HCT116 (cell line): Measurements from ENCODE around the gene ZMAT3. TPM values are rescaled to one million over a fixed set of nuclear protein-coding genes. Genes with fewer than 3 reads are reported as not detected.
"Not testable (repeated sequence)": the region's sequence is repeated elsewhere in the genome, so short reads cannot be mapped to it uniquely, and the experiment has no call there.

Source experiments
- ATAC-seq: fragments of 200-7000 bp; cut with Tn5 transposase; 2 replicates; pipeline ENCODE4 v1.9.1; 2020; ENCODE audit warnings: mild to moderate bottlenecking, moderate library complexity
- BruUV-seq: library from RNA; stranded (reverse); fragments of 400-500 nt; replicated peaks from 2 replicates; lab custom pipeline; 2021; lab: Mats Ljungman, UMichigan
- CTCF ChIA-PET: fragments of 300-600 bp; sonication (Branson Sonifier 250); formaldehyde crosslinking; loops from one replicate; lab custom pipeline; 2021; ENCODE audit warnings: antibody characterized with exemption; lab: Charles Lee
- POLR2A ChIA-PET: fragments of 300-600, 350-600 bp; sonication (Branson Sonifier 250); formaldehyde crosslinking; loops from one replicate; lab custom pipeline; 2021; ENCODE audit warnings: antibody characterized with exemption; lab: Charles Lee
- RAD21 ChIA-PET, 2 experiments: fragments of 300-600 bp; sonication (Branson Sonifier 250); formaldehyde crosslinking; loops; one replicate each; lab custom pipeline; 2023; ENCODE audit warnings: low total read pairs in 2 of 2; ENCODE audit not compliant: uncharacterized antibody in 2 of 2, unreplicated experiment in 2 of 2, low non-redundant PET in 1 of 2; lab: Charles Lee
- DNase-seq: peaks from one replicate; pipeline ENCODE4 v3.0.0-alpha.2; 2010; ENCODE audit warnings: low read depth, low spot score
- H2AFZ ChIP-seq: fragments of 200-600 bp; shearing (Covaris generic), sonication (generic); 2 replicates; pipeline ENCODE4 v1.6.1; 2017; ENCODE audit warnings: low read depth, mixed run types, mixed read lengths, antibody characterized with exemption, low read length; ENCODE audit not compliant: poor library complexity, severe bottlenecking
- H3K27ac ChIP-seq: 2 replicates; pipeline ENCODE4 v1.5.1; 2012; ENCODE audit warnings: low read depth, low read length
- H3K27me3 ChIP-seq: fragments of 200-600 bp; sonication (generic); 2 replicates; pipeline ENCODE4 v1.6.1; 2016; ENCODE audit warnings: mixed run types, low read length, mixed read lengths; ENCODE audit not compliant: insufficient read depth
- H3K36me3 ChIP-seq, 2 experiments: fragments of 200-500 bp in 1 of 2; fragments of 200-600 bp in 1 of 2; sonication (Bioruptor generic) in 1 of 2; sonication (generic) in 1 of 2; 2 replicates each; pipeline versions ENCODE4 v1.5.1 to v1.6.1; 2014 to 2016; ENCODE audit warnings: low read length in 2 of 2, inconsistent platforms in 1 of 2, mixed read lengths in 1 of 2, mixed run types in 1 of 2; ENCODE audit not compliant: insufficient read depth in 2 of 2, control insufficient read depth in 1 of 2
- H3K4me1 ChIP-seq, 2 experiments: fragments of 200-600 bp in 1 of 2; sonication (generic) in 1 of 2; 2 replicates each; pipeline versions ENCODE4 v1.5.1 to v1.6.1; 2012 to 2017; ENCODE audit warnings: low read length in 2 of 2, inconsistent platforms in 1 of 2, mild to moderate bottlenecking in 1 of 2, mixed read lengths in 1 of 2, mixed run types in 1 of 2, moderate library complexity in 1 of 2; ENCODE audit not compliant: insufficient read depth in 2 of 2, control insufficient read depth in 1 of 2
- H3K4me2 ChIP-seq: fragments of 200-600 bp; sonication (generic); 2 replicates; pipeline ENCODE4 v1.6.1; 2017; ENCODE audit warnings: mixed run types, low read length, mixed read lengths
- H3K4me3 ChIP-seq, 2 experiments: fragments of 200-600 bp in 1 of 2; sonication (generic) in 1 of 2; replicated peaks in 1 of 2; 2 replicates each; pipeline ENCODE4 v1.5.1; 2011 to 2016; ENCODE audit warnings: low read length in 2 of 2, control low read depth in 1 of 2, low read depth in 1 of 2, mild to moderate bottlenecking in 1 of 2, mixed read lengths in 1 of 2, mixed run types in 1 of 2
- H3K79me2 ChIP-seq: fragments of 200-600 bp; sonication (generic); 2 replicates; pipeline ENCODE4 v1.6.1; 2017; ENCODE audit warnings: mild to moderate bottlenecking, mixed run types, low read length, moderate library complexity, mixed read lengths; ENCODE audit not compliant: insufficient read depth
- H3K9ac ChIP-seq: fragments of 200-600 bp; sonication (generic); 2 replicates; pipeline ENCODE4 v1.6.1; 2016; ENCODE audit warnings: low read length, mixed read lengths
- H3K9me2 ChIP-seq: fragments of 200-600 bp; sonication (generic), shearing (Covaris generic); 2 replicates; pipeline ENCODE4 v1.6.1; 2017; ENCODE audit warnings: mixed run types, mild to moderate bottlenecking, moderate library complexity; ENCODE audit not compliant: insufficient read depth
- H3K9me3 ChIP-seq, 2 experiments: fragments of 200-500 bp in 1 of 2; fragments of 200-600 bp in 1 of 2; sonication (Bioruptor generic) in 1 of 2; sonication (generic) in 1 of 2; 2 replicates each; pipeline ENCODE4 v1.6.1; 2014 to 2017; ENCODE audit warnings: low read length in 2 of 2, mixed read lengths in 2 of 2, inconsistent platforms in 1 of 2, low read depth in 1 of 2, mild to moderate bottlenecking in 1 of 2, mixed run types in 1 of 2, moderate library complexity in 1 of 2; ENCODE audit not compliant: control insufficient read depth in 1 of 2, insufficient read depth in 1 of 2
- H4K20me1 ChIP-seq: fragments of 200-600 bp; sonication (generic), shearing (Covaris generic); 2 replicates; pipeline ENCODE4 v1.6.1; 2017; ENCODE audit warnings: mixed run types, mild to moderate bottlenecking, moderate library complexity; ENCODE audit not compliant: insufficient read depth
- CBX3 ChIP-seq: IDR thresholded peaks from 2 replicates; pipeline ENCODE4 v1.6.1; 2012; ENCODE audit warnings: low read depth
- CEBPB ChIP-seq: IDR thresholded peaks from 2 replicates; pipeline ENCODE4 v1.6.1; 2012; ENCODE audit warnings: low read depth
- CTCF ChIP-seq, 3 experiments: fragments of 200-600 bp in 1 of 3; sonication (generic) in 1 of 3; IDR thresholded peaks in 2 of 3; conservative IDR thresholded peaks in 1 of 3; 2 replicates each; pipeline ENCODE4 v1.5.1; 2012 to 2017; ENCODE audit warnings: low read depth in 2 of 3, low read length in 2 of 3, antibody characterized with exemption in 1 of 3, borderline replicate concordance in 1 of 3, control low read depth in 1 of 3, mild to moderate bottlenecking in 1 of 3, mixed read lengths in 1 of 3, mixed run types in 1 of 3, moderate library complexity in 1 of 3; ENCODE audit not compliant: insufficient read depth in 1 of 3
- EGR1 ChIP-seq: IDR thresholded peaks from 2 replicates; pipeline ENCODE4 v1.6.1; 2012; ENCODE audit warnings: low read depth
- EZH2 ChIP-seq: fragments of 200-600 bp; sonication (generic); IDR thresholded peaks from 2 replicates; pipeline ENCODE4 v1.6.1; 2017; ENCODE audit warnings: antibody characterized with exemption, mixed run types
- EZH2phosphoT487 ChIP-seq: fragments of 200-600 bp; IDR thresholded peaks from 2 replicates; pipeline ENCODE4 v1.6.1; 2018; ENCODE audit warnings: antibody characterized with exemption, borderline replicate concordance
- FOSL1 ChIP-seq: IDR thresholded peaks from 2 replicates; pipeline ENCODE4 v1.6.1; 2012; ENCODE audit warnings: low read depth
- JUND ChIP-seq: IDR thresholded peaks from 2 replicates; pipeline ENCODE4 v1.6.1; 2012
- POLR2AphosphoS5 ChIP-seq: IDR thresholded peaks from 2 replicates; pipeline ENCODE4 v1.6.1; 2011; ENCODE audit warnings: mild to moderate bottlenecking, low read depth, low read length, moderate library complexity
- RAD21 ChIP-seq: IDR thresholded peaks from 2 replicates; pipeline ENCODE4 v1.6.1; 2012; ENCODE audit warnings: low read depth, mild to moderate bottlenecking
- REST ChIP-seq: IDR thresholded peaks from 2 replicates; pipeline ENCODE4 v1.6.1; 2012; ENCODE audit warnings: low read depth
- SIN3A ChIP-seq: IDR thresholded peaks from 2 replicates; pipeline ENCODE4 v1.6.1; 2012; ENCODE audit warnings: low read depth
- SP1 ChIP-seq: IDR thresholded peaks from 2 replicates; pipeline ENCODE4 v1.6.1; 2012; ENCODE audit warnings: low read depth
- SRF ChIP-seq: IDR thresholded peaks from 2 replicates; pipeline ENCODE4 v1.6.1; 2012; ENCODE audit warnings: low read depth
- TCF7L2 ChIP-seq: IDR thresholded peaks from 2 replicates; pipeline ENCODE4 v1.7.0; 2011; ENCODE audit warnings: borderline replicate concordance, inconsistent platforms; ENCODE audit not compliant: insufficient read depth, insufficient read length; ENCODE audit errors: extremely low read depth
- ZFX ChIP-seq: fragments of 450-650 bp; IDR thresholded peaks from 2 replicates; pipeline ENCODE4 v1.6.1; 2017
- ZNF274 ChIP-seq: fragments of 200-500 bp; sonication (Bioruptor generic); IDR thresholded peaks from 2 replicates; pipeline ENCODE4 v1.6.1; 2014; ENCODE audit warnings: mild to moderate bottlenecking, low read depth, low read length, inconsistent platforms
- intact Hi-C: fragments of 100-400 bp; cut with micrococcal nuclease; formaldehyde crosslinking; loops from 2 replicates; pipeline ENCODE4 v1.10.0; 2022
- total RNA-seq: library from RNA; stranded (reverse); gene quantifications from one replicate; pipeline ENCODE4 v1.2.1, GENCODE V29; 2021; ENCODE audit not compliant: unreplicated experiment
- TF ChIP-seq, protein P1 (sequence below): IDR thresholded peaks from 2 replicates; pipeline ENCODE4 v1.6.1; 2012
- TF ChIP-seq, protein P2 (sequence below): IDR thresholded peaks from 2 replicates; pipeline ENCODE4 v1.6.1; 2012

Gene ZMAT3
- total RNA-seq, 1 experiment from 2014 or later, result 12.1 TPM

- H3K27ac ChIP-seq, result no peak overlapping the region
- ChIA-PET POLR2A (no interaction called here), RAD21 (no interaction called here), CTCF (no interaction called here)
- intact Hi-C loops, result no loop called here
- ATAC-seq (no peak), DNase-seq (no peak)
- H3K9ac ChIP-seq, result no peak overlapping the region
- no peak overlapping the region for H3K4me3 ChIP-seq
- H3K9me3 ChIP-seq, result no peaks in the 10 kb centered on the region
- BruUV-seq, result no TSS peak
- TF ChIP-seq TCF7L2 (no peak), POLR2AphosphoS5 (no peak), CTCF (IDR thresholded peaks at IDR 0.05 in 2 of 3, conservative IDR thresholded peaks at IDR 0.05 in 1 of 3; ENCODE audit: borderline replicate concordance in 1 of 3, insufficient read depth in 1 of 3, low read depth in 2 of 3, low read length in 2 of 3) (no peak), EGR1 (no peak), ZFX (no peak), SRF (no peak), SIN3A (no peak), EZH2phosphoT487 (no peak), EZH2 (no peak), REST (no peak), CBX3 (no peak), ZNF274 (no peak), SP1 (no peak), CEBPB (no peak), RAD21 (no peak), JUND (no peak), FOSL1 (no peak)
- TF ChIP-seq, protein P1, sequence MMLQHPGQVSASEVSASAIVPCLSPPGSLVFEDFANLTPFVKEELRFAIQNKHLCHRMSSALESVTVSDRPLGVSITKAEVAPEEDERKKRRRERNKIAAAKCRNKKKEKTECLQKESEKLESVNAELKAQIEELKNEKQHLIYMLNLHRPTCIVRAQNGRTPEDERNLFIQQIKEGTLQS, result no peak
- TF ChIP-seq, protein P2, sequence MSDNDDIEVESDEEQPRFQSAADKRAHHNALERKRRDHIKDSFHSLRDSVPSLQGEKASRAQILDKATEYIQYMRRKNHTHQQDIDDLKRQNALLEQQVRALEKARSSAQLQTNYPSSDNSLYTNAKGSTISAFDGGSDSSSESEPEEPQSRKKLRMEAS, result no peak
- no peaks in the 10 kb centered on the region for H3K4me1 ChIP-seq
- no peak overlapping the region for H2AFZ ChIP-seq
- H3K9me2 ChIP-seq, result no peaks in the 10 kb centered on the region
- no peaks in the 10 kb centered on the region for H4K20me1 ChIP-seq
- H3K79me2 ChIP-seq, result no peaks in the 10 kb centered on the region
- H3K27me3 ChIP-seq, result no peaks in the 10 kb centered on the region
- no peaks in the 10 kb centered on the region for H3K36me3 ChIP-seq
- no peak overlapping the region for H3K4me2 ChIP-seq
Observed at GRCh38 chr3:179116816-179117215, 45.2 kb upstream of the ZMAT3 start.

DNA sequence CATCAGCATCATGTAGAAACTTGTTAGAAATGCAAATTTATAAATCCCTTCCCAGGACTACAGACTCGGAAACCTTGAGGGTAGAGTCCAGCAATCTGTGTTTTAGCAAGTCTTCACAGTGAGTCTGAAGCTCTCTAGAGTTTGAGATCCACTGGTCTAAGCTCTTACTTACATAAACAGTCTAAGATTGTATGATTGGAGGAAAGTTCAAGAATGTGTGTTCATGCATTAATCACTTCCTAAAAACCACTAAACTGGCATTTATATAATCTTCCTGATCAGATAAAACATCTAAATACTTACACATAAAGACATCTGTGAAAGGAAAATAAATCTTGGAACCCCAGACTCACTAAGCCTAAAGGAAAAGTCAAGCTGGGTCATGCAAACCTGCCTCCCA lies 43.8 kb upstream of the ZMAT3 start:
- H3K9me3 ChIP-seq, RAD21 ChIA-PET, H3K36me3 ChIP-seq, H3K9me2 ChIP-seq, H4K20me1 ChIP-seq, H3K4me3 ChIP-seq, H3K27ac ChIP-seq, H3K9ac ChIP-seq, ATAC-seq, BruUV-seq, intact Hi-C loops, H3K79me2 ChIP-seq, H3K4me2 ChIP-seq, H2AFZ ChIP-seq, H3K4me1 ChIP-seq, H3K27me3 ChIP-seq, POLR2A ChIA-PET, DNase-seq: not testable (repeated sequence)
- CTCF ChIA-PET, result interaction anchor here (1.2 kb wide), 1 partner anchor 191 kb away, joined by 3 read pairs; no protein-coding TSS in a partner anchor
